NCI-H2227 treated with DMSO at 0.1 percent for 48 hours (cell line): ENCODE results near the gene RPS27L.

Experiments
- DNase-seq: peaks from one replicate; lab custom pipeline; 2025; lab: John Stamatoyannopoulos, UW

The RPS27L gene

GRCh38 chr15:63188247-63188925 lies 31.1 kb upstream of the RPS27L start:
- DNase-seq, result no peak

DNA sequence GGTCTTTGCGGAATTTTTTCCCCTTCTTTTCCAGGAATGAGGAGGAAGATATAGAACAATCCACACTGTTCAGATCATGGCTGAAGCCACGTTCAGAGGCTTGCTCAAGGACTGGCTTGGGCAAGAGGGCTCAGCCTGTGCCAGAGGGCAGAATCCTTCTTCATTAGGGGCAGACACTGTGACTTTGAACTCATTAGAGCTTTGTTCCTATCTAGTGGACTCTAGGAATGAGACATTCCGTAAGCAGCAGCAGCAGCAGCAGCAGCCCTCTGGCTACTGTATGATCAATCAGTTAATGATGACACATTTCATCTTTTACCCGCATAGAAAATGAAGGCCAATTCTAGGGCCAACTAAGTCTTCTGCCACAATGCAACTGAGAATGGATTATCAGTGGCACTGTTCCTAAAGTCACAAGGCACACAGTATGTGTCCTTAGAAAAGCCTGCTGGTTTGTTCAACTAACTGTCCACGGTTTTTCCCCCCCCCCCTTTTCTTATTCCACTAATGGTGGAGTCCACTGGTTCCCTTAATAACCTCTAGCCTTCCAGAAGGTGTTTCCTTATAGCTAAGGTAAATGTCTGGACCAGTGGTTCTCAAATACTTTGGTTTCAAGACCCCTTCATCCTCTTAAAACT lies 30.4 kb upstream of the RPS27L start:
- no peak for DNase-seq

- no peak for DNase-seq
Observed at GRCh38 chr15:63186065-63186464, 28.8 kb upstream of the RPS27L start.

DNA sequence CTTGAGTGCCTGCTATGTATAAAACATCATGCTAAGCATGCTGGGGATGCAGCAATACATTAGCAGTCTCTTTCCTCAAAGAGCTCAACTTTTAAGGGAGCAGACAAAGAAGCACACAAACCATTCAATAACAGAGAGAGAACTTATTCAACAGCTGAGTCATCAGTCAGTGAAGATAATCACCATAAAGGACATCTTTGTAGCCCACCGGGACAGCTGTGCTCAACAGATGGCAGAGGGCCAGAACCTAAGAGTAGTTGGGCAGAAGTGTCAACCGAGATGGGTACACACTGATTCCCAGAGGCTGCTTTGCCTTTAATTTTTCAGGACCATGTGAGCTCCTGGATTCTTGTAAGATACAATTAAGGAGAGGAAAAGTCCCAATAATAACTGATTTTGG lies 27.9 kb upstream of the RPS27L start:
- DNase-seq, result no peak

DNA sequence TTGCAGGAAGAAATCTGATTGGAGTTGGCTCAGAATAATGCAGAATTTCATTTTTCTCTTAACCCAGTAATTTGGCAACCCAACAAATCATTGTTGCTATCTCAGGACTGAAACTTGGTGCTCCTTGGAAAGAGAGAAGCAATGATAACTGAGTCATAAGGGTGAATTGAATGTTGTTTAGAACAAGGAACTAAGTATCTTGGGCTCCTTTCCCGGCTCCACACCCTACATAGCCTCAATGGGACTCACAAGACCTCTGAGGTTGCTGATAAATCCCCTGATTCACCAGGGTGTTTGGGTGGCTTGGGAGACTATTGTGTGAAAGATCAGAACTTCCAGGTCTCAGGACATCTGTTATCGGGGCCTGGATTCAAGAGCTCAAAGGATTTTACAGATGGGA lies 24.4 kb upstream of the RPS27L start:
- no peak for DNase-seq

- DNase-seq, result no peak
Observed at GRCh38 chr15:63180746-63181145, 23.5 kb upstream of the RPS27L start.

DNA sequence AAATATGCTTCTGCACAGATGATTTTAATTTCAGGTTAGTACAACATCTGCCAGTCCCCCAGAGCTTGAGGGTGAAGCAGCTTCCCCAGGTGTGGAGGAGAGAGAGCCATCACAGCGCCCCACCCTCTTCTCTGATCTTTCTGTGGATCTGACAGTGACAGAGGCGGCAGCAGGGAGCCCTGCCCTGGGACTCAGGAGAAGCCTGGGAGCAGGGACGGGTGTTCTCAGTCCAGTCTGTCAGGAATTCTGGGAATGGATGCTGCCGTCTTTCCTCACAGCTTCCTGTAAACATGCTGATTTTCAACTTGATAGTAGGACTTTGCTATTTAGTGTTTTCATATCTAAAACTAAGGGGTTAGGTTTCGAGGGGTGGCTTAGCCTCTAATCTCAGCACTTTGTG lies 20.8 kb upstream of the RPS27L start:
- no peak for DNase-seq

- DNase-seq, result no peak
Observed at GRCh38 chr15:63176302-63176701, 19.0 kb upstream of the RPS27L start.

GRCh38 chr15:63172851-63173451 lies 15.7 kb upstream of the RPS27L start:
- DNase-seq, result no peak

- no peak for DNase-seq
Observed at GRCh38 chr15:63172376-63172775, 15.1 kb upstream of the RPS27L start.

DNA sequence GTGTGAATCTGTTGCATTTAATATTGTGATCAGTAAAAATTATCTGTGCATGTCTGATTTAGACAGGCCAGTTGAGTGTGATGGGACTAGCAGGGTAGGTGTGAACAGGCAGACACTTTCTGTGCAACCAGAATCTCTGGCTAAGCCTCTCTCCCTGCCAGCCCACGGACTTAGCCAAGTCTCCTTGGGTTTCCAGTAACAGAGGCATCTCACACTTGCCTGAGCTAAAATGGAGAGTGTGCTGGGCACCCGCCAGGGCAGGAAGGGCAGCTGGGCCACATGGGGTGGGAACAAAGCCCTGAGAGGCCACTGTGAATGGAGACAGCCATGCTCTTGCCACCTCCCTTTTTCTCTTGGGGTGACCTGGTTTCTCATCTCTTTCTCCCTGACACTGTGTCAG lies 12.5 kb upstream of the RPS27L start:
- no peak for DNase-seq

- DNase-seq, result no peak
Observed at GRCh38 chr15:63166219-63166618, 8.9 kb upstream of the RPS27L start.

DNA sequence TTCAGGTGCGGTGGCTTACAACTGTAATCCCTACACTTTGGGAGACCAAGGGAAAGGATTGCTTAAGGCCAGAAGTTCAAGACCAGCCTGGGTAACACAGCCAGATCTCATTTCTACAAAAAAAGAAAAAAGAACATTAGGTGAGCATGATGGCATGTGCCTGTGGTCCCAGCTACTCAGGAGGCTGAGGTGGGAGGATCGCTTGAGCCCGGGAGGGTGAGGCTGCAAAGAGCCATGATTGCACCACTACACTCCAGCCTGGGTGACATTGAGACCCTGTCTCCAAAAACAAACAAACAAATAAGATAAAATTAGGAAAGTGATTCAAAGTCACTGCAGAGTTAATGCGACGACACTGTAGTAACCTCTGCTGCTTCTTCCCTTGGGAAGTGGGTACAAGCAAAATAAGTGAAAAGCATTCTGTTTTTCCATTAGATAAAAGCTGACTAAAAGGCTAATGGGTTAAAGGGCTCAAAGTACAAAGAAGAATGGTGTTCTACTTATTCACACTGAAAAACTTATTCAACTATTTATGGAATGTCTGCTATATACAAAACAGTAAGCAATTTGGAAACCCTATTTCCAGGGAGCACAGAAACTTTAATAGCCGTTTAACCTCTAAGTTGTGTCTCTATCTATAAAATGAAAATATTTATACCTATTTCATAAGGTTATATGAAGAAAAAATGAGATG lies 8.0 kb upstream of the RPS27L start:
- DNase-seq, result no peak

GRCh38 chr15:63163217-63163616 lies 5.9 kb upstream of the RPS27L start:
- DNase-seq, result no peak

DNA sequence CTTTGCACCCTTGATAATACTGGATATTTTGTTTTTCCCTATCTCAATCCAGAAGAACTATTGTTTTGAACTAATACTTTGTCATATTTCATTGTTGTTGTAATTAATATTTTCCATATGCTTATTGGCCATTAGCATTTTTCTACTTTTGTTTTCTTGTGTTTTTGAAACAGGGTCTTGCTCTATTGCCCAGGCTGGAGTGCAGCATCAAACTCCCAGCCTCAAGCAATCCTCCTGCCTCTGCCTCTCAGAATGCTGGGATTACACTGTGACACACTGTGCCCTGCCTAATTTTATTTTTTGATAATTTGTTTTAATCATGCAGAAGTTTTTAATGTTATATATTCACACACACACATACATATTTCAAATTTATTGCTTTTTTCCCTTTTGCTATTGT lies 3.4 kb upstream of the RPS27L start:
- DNase-seq, result no peak

DNA sequence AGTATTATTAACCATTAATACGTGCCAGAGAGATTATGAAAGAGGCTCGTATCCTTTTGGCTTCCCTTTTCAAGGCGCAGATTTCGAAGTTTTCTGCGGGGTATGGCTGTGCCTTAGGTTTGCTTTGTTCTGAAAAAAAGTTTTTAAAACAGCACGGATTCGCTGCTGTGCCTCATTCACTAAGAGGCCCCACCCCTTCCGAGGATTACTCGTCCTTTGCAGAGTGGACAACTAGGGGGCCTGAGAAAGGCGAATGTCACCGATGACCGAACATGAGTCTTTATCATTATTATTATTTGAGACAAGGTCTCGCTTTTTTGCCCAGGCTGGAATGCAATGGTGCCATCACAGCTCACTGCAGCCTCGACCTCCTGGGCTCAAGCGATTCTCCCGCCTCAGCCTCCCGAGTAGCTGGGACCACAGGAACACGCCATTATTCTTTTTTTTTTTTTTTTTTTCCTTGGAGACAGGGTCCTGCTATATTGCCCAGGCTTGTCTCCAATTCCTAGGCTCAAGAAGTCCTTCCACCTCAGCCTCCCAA lies 684 bp upstream of the RPS27L start:
- peak; percentile 13 for DNase-seq

DNA sequence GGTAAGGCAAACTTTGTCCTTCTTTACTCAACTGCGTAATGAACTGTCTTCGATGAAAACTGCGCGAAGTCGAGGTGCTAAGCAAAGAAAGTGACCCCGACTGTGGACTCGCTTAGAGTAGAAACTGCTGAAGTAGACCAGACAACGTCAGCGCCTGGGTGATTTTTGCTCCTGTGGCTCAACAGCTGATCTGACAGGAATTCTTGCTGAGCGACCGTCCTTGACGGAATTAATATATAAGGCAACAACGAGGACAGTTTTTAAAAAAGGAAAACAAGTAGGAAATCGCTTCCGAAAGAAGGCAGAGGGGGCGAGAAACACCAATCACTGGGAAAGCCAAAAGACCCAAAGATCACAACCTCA lies 541 bp downstream of the RPS27L start:
- DNase-seq, result no peak

DNA sequence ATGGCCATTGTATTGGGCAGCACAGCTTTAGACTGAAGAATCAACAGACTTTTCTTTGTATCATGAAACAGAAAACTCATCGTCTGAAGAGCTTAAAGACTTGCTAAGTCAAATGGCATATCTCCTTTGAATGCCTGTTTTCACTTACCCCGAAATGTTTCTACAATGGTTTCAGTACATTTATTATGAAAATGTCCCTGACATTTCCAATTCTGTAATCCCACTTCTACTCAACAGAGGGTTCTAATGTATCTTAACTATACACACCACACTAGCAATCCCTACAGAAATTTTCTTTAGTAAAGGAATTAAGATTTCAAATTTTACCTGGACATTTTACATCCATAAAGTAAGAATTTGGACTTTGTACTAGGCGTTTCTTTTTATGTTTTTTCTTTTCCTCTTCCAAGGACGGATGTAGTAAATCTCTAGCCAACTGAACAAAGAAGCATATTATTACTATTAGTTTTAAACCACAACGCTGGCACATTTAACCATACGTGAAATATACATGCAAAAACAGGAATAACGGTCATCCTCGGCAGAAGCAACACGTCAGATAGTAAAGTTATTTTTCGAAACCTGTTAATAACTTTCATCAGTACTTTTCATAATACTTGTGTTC lies 1.1 kb downstream of the RPS27L start:
- peak; percentile 1 for DNase-seq

- no peak for DNase-seq
Observed at GRCh38 chr15:63155486-63155885, 1.8 kb downstream of the RPS27L start.

DNA sequence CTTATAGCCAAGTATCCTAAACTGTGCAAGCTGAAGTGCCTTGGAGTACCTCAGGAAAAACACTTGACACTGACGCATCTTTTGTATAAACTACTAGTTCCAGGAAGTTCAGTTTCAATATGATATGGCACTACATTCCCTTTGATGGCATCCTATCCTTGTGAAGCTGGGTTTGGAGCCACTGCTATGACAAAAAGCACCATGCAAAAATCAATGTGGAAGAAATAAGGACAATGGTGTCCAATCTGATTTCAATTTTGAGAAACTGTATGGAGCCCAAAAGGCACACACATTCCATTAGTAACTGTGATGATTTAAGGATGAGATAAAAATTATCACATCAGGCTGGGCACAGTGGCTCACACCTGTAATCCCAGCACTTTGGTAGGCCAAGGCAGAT lies 5.6 kb downstream of the RPS27L start:
- DNase-seq, result no peak

- DNase-seq, result no peak
Observed at GRCh38 chr15:63146684-63147083, 10.6 kb downstream of the RPS27L start.

GRCh38 chr15:63145426-63145825 lies 11.9 kb downstream of the RPS27L start:
- DNase-seq, result no peak
